HL-60 (cell line): ENCODE measurements around the gene USP8.

ENCODE experiments used
- DNase-seq, 2 experiments: peaks; one replicate each; pipeline ENCODE4 v3.0.0-alpha.2; 2010 to 2020; ENCODE audit warnings: low read depth in 1 of 2, low spot score in 1 of 2
- H3K27ac ChIP-seq: fragments of 250-450 bp; sonication (Bioruptor Pico); replicated peaks from 2 replicates; pipeline ENCODE4 v1.5.1; 2020; ENCODE audit warnings: mild to moderate bottlenecking, moderate library complexity
- H3K27me3 ChIP-seq: fragments of 250-450 bp; sonication (Bioruptor Pico); 2 replicates; pipeline ENCODE4 v1.5.1; 2021; ENCODE audit warnings: mild to moderate bottlenecking, moderate library complexity; ENCODE audit not compliant: insufficient read depth, poor library complexity, severe bottlenecking
- H3K4me3 ChIP-seq: replicated peaks from 2 replicates; pipeline ENCODE4 v1.5.1; 2011; ENCODE audit warnings: mild to moderate bottlenecking, control low read depth, low read length; ENCODE audit not compliant: insufficient read depth
- CTCF ChIP-seq: IDR thresholded peaks from one replicate; pipeline ENCODE4 v1.5.1; 2011; ENCODE audit warnings: low read length, control low read depth, inconsistent platforms; ENCODE audit not compliant: insufficient read depth
- GABPA ChIP-seq: IDR thresholded peaks from 2 replicates; pipeline ENCODE4 v1.6.1; 2012; ENCODE audit warnings: low read depth
- POLR2AphosphoS5 ChIP-seq: IDR thresholded peaks from 2 replicates; pipeline ENCODE4 v1.6.1; 2012; ENCODE audit warnings: low read depth
- REST ChIP-seq: IDR thresholded peaks from 2 replicates; pipeline ENCODE4 v1.6.1; 2012; ENCODE audit warnings: low read depth; ENCODE audit not compliant: insufficient replicate concordance
- SPI1 ChIP-seq: IDR thresholded peaks from 2 replicates; pipeline ENCODE4 v1.6.1; 2012; ENCODE audit warnings: low read depth, mild to moderate bottlenecking, borderline replicate concordance

USP8 gene

GRCh38 chr15:50431204-50431603 is 7.0 kb downstream of the USP8 start:
- Histone ChIP-seq H3K4me3 (no peak overlapping the region), H3K27me3 (no peaks in the 10 kb centered on the region), H3K27ac (no peak overlapping the region)
- TF ChIP-seq POLR2AphosphoS5 (no peak), REST (no peak), GABPA (no peak), CTCF (no peak), SPI1 (no peak)
- DNase-seq, result no peak

GRCh38 chr15:50432230-50432629 is 8.0 kb downstream of the USP8 start:
- no peak overlapping the region for H3K4me3 ChIP-seq
- H3K27ac ChIP-seq, result no peak overlapping the region
- DNase-seq, result no peak
- no peaks in the 10 kb centered on the region for H3K27me3 ChIP-seq
- TF ChIP-seq REST, result no peak
- no peak for TF ChIP-seq SPI1
- TF ChIP-seq POLR2AphosphoS5, result no peak
- no peak for TF ChIP-seq GABPA
- TF ChIP-seq CTCF, result no peak

- no peak for DNase-seq
- TF ChIP-seq CTCF, result no peak
- no peak for TF ChIP-seq POLR2AphosphoS5
- TF ChIP-seq GABPA, result no peak
- no peak for TF ChIP-seq SPI1
- TF ChIP-seq REST, result no peak
- no peak overlapping the region for H3K27ac ChIP-seq
Measured at GRCh38 chr15:50435772-50436171, 11.6 kb downstream of the USP8 start.

More at GRCh38 chr15:50435772-50436171, 11.6 kb downstream of the USP8 start:
- H3K4me3 ChIP-seq, result no peak overlapping the region
- no peaks in the 10 kb centered on the region for H3K27me3 ChIP-seq
